ENCODE results near the gene TNS2.
"Not testable (repeated sequence)": the region's sequence is repeated elsewhere in the genome, so short reads cannot be mapped to it uniquely, and the experiment has no call there.

TNS2 gene, protein sequence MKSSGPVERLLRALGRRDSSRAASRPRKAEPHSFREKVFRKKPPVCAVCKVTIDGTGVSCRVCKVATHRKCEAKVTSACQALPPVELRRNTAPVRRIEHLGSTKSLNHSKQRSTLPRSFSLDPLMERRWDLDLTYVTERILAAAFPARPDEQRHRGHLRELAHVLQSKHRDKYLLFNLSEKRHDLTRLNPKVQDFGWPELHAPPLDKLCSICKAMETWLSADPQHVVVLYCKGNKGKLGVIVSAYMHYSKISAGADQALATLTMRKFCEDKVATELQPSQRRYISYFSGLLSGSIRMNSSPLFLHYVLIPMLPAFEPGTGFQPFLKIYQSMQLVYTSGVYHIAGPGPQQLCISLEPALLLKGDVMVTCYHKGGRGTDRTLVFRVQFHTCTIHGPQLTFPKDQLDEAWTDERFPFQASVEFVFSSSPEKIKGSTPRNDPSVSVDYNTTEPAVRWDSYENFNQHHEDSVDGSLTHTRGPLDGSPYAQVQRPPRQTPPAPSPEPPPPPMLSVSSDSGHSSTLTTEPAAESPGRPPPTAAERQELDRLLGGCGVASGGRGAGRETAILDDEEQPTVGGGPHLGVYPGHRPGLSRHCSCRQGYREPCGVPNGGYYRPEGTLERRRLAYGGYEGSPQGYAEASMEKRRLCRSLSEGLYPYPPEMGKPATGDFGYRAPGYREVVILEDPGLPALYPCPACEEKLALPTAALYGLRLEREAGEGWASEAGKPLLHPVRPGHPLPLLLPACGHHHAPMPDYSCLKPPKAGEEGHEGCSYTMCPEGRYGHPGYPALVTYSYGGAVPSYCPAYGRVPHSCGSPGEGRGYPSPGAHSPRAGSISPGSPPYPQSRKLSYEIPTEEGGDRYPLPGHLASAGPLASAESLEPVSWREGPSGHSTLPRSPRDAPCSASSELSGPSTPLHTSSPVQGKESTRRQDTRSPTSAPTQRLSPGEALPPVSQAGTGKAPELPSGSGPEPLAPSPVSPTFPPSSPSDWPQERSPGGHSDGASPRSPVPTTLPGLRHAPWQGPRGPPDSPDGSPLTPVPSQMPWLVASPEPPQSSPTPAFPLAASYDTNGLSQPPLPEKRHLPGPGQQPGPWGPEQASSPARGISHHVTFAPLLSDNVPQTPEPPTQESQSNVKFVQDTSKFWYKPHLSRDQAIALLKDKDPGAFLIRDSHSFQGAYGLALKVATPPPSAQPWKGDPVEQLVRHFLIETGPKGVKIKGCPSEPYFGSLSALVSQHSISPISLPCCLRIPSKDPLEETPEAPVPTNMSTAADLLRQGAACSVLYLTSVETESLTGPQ (N-terminal part only)

DNA sequence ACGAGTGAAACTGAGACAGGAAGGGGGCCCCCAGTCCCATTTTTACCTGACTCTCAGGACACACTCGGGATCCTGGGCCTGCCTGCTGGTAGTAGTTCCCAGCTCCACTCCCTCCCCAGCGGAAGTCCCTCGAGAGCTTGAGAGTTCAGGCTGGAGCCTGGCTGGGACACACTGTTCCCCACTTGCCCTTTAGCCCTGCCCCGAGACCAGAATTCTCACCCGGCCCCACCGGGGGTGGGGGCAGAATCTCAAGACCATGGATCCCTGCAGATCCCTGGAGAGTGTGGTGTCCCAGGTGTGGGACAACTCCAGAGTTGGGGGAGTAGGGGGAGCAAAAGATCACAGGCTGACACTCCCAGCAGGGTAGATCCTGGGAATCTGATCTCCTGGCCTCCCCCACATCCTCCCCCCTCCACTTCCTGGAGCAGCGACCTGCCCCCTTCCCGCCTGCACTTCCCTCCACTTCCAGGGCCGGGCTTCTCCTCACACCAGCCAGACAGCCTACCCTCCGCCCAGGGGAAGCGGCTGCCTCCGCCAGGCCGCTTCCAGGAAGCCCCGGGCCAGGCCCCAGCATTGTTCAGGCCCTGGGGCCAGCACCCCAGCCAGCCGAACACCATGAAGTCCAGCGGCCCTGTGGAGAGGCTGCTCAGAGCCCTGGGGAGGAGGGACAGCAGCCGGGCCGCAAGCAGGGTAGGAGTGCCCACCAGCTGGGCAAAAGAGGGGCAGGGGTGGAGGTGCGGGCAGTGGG is at the start of gene TNS2:
Gene TNS2, plus strand, starts transcription at position 495 of the 748 bp plus-strand sequence. Its CDS starts 121 bp downstream, at position 616.
- peak; percentile 27 for DNase-seq

DNA sequence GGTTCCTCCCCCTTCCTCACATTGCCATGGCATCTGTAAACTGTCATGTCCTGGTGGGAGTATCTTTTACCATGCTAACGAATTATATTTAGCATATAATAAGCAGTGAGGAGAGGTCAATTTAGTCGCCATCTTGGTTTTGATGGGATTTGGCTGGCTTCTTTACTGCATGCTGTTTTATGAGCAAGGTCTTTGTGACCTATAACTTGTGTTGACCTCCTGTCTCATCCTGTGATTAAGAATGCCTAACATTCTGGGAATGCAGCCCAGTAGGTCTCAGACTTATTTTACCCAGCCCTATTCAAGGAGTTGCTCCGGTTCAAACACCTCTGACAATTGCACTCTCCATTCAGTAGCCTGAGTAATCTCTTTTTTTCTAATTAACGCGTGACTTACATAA is 45.7 kb upstream of the TNS2 start:
- DNase-seq: no peak

DNA sequence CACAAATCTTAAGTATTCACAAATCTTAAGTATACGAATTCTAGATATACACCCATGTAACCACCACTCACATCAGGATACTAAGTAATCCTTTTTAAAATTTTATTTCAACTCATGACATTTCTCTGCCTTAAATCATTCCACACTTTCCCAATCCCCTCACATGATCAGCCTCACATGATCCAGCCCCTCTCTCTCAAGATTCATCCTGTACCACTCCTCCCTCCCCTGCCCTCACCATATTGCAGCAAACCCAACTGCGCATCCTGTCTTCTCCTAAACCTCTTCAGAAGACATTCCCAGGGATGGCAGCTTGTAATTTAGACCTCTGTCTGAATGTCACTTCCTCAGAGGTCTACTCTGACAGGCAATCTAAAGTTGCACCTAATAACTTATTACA is 45.3 kb upstream of the TNS2 start:
- no peak for DNase-seq

DNA sequence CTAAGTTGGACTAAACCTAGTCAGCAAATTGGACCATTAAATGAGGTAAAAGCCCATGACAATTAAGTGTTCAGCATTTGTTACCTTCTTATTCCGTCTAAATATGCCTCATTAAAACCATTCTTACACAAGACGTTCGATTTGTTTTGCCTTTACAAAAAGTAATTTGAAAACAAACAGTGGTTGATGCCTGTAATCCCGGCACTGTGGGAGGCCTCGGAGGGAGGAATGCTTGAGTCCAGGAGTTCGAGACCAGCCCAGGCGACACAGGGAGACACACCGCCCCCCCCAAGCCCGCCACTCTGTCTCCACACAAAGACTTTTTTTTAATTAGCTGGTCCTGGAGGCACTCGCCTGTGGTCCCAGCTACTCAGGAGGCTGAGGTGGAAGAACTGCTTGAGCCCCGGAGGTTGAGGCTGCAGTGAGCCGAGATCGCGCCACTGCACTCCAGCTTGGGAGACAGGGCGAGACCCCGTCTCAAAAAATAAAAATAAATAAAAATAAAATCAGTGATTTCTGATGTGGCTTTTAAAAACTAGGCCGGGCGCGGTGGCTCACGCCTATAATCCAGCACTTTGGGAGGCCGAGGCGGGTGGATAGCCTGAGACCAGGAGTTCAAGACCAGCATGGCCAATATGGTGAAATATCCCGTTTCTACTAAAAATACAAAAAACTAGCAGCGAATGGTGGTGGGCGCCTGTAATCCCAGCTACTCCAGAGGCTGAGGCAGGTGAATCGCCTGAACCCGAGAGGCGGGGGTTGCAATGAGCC is 44.5 kb upstream of the TNS2 start:
- DNase-seq: no peak

DNA sequence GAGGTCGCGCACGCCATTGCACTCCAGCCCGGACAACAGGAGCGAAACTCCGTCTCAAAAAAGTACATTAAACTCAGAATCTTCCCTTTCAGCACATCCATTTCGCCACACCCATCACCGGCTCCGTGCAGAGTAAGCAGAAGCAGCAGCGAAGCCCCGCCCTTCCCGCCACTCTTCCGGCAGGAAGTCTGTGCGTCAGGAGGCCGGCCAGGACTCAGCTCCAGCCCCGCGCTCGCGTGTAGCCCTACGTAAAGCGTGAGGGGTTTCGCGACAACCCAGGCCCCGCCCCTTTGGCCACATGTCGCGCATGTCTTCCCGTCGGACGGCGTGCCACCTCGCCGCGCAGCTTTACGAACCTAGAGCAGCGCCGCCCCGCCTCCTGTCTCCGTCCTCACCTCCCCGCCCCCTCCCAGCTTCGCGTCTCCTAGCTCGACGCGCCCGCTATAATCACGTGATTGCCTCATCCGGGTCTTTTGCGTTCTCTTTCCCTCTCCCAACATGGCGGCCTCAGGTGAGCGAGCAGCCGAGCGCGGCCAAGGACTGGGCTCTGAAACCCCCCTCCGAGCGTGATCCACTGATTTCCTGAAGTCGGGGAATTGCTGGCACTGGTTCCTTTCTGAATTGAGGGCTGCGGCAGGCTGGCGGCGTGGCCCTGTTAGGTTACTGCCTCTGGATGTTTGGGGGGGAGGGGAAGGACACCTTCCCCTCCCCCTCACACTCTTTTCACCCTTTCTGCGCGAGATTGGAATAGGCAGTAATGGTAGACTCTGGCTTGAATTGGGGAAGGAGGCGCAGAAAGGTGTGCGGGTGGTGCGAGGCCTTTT is 43.7 kb upstream of the TNS2 start, which contains the start of gene EIF4B:
Gene EIF4B, plus strand, starts transcription at position 471 of the 824 bp plus-strand sequence. Its CDS starts 28 bp downstream, at position 499.
- DNase-seq: peak; percentile 99

DNA sequence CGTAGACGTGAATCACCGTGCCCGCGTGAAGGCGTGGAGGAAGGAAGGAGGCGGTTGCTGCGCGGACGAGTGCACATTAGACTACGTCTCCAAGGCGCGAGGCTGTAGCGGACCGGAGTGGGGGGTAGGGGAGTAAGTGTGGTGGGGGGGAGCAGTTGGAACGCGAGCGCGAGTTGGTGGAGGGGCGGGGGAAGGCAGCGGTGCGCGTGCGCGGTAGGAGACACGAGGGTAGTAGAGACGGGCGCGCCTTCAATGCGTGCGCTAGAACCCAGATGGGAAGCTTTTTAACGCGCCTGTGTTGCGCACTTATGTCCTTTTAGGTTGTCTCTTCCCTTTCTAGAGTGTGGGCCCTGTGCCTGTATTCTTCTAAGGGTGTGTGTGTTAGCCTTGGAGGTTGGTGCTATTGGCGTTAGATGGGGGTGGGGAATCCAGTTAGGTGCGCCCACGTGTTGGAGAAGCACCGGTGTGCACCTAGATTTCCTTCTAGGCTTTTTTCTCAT is 43.0 kb upstream of the TNS2 start:
- peak; percentile 34 for DNase-seq

DNA sequence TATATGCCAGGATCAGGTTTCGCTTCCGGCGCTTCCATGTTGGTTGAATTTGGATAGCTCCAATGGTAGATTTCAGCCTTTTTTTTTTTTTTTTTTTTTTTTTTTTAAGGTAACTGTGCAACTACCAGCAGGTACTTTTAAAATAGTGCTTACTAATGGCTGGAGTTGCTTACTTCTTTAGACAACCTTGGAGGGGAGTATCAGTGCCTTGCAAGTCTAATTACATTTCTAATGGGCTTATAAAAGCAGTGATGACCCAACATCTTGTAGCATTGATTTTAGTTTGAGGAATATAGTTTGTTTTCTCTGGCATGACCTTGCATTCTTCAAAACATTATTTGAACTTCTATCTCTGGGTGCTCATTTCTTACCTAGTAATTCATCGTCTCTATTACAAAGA is 42.5 kb upstream of the TNS2 start:
- DNase-seq: no peak

DNA sequence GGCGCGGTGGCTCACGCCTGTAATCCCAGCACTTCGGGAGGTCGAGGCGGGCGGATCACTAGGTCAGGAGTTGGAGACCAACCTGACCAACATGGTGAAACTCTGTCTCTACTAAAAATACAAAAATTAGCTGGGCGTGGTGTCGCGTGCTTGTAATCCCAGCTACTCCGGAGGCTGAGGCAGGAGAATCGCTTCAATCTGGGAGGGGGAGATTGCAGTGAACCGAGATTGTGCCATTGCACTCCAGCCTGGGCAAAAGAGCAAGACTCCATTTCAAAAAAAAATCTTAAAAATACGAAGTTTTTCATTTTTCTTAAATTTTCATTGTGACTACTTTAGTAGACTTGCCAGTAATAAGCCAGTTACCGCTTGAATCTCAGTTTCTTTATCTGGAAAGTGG is 41.1 kb upstream of the TNS2 start:
- DNase-seq: not testable (repeated sequence)

DNA sequence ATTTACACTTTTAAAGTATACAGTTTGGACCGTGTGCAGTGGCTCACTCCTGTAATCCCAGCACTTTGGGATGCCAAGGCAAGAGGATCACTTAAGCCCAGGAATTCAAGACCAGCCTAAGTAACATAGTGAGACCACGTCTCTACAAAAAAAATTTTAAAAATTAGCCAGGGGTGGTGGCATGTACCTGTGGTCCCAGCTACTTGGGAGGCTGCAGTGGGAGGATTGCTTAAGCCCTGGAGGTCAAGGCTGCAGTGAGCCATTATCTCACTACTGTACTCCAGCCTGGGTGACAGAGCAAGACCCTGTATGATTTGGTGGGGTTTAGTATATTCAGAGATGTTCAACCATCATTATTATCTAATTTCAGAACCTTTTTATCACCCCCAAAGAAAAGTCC is 38.9 kb upstream of the TNS2 start:
- DNase-seq: no peak

DNA sequence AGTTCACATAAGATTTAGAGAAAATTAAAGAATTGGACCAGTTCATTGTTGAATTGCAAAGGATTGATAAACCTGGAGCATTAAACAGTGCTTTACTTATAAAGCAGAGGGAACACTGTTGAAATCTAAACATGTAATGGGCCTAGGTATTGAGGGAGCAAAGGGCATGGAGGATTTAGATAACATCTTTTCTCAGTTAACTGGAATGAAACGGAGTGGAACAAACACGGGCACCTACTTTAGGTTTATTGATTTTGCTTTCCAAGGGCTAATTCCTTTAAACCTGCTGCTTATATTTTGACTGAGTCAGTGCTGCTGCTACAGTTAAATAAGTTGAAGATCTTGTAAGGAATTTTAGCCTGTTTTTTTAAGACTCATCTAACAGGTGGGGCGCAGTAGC is 38.0 kb upstream of the TNS2 start:
- no peak for DNase-seq

DNA sequence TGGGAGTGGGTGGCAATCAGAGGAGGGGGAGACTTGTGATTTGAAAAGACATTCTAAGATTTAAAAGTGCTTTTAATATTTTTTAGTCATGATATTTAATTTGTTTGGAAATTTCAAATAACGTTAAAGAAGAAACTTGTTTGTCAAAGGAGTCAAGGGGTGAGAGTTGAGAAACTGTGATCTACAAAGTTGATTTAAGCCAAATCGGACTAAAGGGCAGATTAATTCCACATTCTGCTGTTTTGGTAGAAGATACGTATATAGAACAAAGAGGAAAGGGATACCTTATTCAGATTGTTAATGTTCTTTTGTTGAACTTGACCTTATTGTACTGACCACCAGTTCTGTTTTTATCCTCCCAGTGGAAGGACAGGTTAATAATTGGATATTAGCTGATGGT is 36.9 kb upstream of the TNS2 start:
- DNase-seq: no peak

DNA sequence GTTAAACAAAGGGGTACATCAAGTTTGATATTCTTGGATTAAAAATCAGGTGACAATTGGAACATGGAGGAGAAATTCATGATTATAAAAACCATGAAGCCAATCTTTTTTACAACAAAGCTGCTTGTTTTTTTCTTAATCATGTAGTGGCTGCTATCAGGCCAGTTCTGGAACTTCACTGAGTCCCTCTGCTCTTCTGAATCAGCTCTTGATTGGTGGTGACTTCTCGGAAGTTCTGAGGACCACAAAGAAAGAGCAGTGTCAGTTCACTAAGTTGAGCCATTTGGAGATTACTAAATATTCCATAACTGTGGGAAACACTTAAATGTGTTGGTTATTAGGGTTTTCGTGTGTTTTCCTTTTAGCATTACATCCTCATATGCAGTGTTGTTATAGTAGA is 35.2 kb upstream of the TNS2 start:
- DNase-seq: no peak

DNA sequence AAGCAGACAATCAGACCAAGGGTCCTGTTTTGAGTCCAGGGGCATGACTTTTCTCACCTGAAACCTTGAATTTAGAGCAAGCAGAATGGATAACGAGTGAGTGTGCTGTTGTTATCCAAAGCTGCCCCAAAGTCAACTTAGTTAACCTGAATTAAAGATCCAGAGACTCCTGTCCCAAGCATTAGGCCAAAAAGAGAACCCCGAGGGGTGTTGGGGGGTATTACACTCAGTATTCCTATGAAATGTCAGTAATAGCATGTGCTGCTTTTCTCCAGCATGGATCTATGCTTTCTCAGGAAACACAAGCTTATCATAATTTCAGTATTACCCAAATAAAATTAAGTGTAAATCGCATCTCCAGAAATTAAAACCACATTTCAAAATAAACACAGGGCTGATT is 24.6 kb upstream of the TNS2 start:
- DNase-seq: no peak

DNA sequence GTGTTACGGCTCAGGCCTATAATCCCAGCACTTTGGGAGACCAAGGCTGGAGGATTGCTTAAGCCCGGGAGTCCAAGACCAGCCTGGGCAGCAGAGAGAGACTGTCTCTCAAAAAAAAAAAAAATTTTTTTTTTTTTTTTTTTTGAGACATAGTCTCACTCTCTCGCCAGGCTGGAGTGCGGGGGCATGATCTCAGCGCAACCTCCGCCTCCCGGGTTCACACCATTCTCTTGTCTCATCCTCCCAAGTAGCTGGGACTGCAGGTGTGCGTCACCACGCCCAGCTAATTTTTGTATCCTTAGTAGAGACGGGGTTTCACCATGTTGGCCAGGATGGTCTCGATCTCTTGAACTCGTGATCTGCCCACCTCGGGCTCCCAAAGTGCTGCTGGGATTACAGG is 22.9 kb upstream of the TNS2 start:
- not testable (repeated sequence) for DNase-seq

DNA sequence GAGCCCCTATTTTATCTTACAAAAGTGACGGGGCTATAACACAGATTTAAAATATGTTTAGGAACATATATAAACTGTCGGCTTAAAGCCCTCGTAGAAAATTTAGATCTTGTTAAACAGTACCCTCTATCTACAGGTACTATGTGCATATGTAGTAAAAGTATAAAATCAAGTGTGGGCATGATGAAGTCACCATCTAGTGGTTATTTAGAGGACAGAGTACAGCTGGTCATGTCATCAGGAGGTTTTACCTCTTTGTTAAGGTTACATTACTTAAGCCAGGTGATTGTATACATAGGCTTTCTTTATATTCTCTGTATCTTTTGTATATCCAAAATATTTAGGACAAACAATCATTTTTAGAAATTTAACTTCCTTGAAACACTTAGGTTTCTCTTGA is 18.2 kb upstream of the TNS2 start:
- DNase-seq: no peak

DNA sequence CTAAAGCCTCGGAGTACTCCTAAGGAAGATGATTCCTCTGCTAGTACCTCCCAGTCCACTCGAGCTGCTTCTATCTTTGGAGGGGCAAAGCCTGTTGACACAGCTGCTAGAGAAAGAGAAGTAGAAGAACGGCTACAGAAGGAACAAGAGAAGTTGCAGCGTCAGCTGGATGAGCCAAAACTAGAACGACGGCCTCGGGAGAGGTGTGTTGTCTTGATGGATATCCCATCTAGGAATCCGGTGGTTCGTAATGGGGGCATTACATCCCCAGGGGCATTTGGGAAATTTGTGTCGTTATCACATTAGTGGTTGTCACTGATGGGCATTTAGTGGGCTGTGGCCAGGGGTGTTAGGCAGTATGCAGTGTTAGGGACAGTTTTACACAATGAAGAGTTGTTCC is 16.0 kb upstream of the TNS2 start:
- not testable (repeated sequence) for DNase-seq

DNA sequence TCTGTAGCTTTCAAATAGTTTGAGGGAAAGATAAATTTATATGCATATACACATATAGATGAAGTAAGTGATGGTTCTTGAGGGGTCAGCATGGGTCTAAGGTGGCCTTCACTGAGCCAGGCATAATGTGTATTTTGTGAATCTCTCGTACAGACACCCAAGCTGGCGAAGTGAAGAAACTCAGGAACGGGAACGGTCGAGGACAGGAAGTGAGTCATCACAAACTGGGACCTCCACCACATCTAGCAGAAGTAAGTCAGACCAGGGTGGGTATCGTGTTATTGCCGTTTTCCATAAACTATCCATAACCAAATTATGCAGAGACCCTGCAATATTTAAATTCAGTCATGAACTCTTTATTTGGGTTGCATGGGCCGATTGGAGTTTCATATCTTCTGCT is 15.4 kb upstream of the TNS2 start:
- no peak for DNase-seq

DNA sequence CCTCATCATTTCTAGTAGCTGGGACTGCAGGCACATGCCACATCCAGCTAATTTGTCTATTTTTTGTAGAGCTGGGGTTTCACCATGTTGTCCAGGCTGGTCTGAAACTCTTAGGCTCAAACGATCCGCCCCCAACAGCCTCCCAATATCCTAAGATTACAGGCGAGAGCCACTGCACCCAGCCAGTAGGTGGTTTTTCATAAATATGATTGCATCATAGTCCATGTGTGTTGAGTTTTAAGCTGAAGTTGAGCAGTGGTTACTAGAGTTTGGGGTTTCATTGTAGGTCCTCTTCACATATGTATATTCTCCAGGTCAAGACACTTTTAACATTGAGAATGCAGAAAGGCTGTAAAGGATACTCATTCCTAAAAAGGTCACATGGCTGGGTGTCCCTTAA is 13.1 kb upstream of the TNS2 start:
- DNase-seq: no peak

DNA sequence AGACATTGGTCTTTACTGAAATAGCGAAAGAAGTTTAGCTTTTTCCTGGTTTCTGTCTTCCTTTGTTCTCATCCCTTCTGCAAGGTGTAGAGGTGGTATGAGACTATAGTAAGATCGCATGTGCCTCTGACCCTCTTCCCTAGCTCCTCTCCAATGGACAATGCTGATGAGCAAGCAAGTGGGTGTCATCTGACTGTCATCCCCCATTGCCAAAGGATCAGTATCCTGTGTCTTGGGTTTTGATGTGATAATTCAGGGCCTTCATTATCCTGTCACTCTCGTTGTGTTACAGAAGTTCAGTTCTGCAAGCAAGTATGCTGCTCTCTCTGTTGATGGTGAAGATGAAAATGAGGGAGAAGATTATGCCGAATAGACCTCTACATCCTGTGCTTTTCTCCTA is 10.0 kb upstream of the TNS2 start:
- no peak for DNase-seq

Data from T1000 (cell line).